Left kidney (tissue), 2 donors: ENCODE data around the gene PSTK. TPM values are rescaled to one million over a fixed set of nuclear protein-coding genes. Genes with fewer than 3 reads are reported as not detected.

Experiments used
- DNase-seq: peaks from one replicate; pipeline ENCODE4 v3.0.0-alpha.2; 2013
- polyA plus RNA-seq: library from polyadenylated mRNA; unstranded; fragments of 120-200 nt; gene quantifications from one replicate; pipeline ENCODE4 v1.2.1, GENCODE V29; 2013; ENCODE audit not compliant: insufficient read length

Gene PSTK
- polyA plus RNA-seq, 1 donor = 12.7 TPM

- DNase-seq = no peak
Observed at GRCh38 chr10:122992031-122992585, 11.9 kb downstream of the PSTK start.

GRCh38 chr10:122993797-122994336 lies 13.7 kb downstream of the PSTK start:
- DNase-seq = no peak

GRCh38 chr10:122995936-122996335 lies 15.7 kb downstream of the PSTK start:
- no peak for DNase-seq

GRCh38 chr10:122997864-122998263 lies 17.7 kb downstream of the PSTK start:
- no peak for DNase-seq

GRCh38 chr10:122998360-122998917 lies 18.2 kb downstream of the PSTK start:
- DNase-seq = no peak

- DNase-seq = no peak
Observed at GRCh38 chr10:122998934-122999333, 18.7 kb downstream of the PSTK start.

- DNase-seq = no peak
Observed at GRCh38 chr10:122999347-122999746, 19.1 kb downstream of the PSTK start.

GRCh38 chr10:123000155-123000554 lies 20.0 kb downstream of the PSTK start:
- DNase-seq = no peak

- DNase-seq = no peak
Observed at GRCh38 chr10:123001370-123001769, 21.2 kb downstream of the PSTK start.

- DNase-seq = no peak
Observed at GRCh38 chr10:123004298-123004697, 24.1 kb downstream of the PSTK start.

GRCh38 chr10:123007558-123008354 lies 27.6 kb downstream of the PSTK start:
- DNase-seq = no peak

- peak; percentile 97 for DNase-seq
Observed at GRCh38 chr10:123008355-123009104, 28.3 kb downstream of the PSTK start, which contains the start of the genes ACADSB and IKZF5. ACADSB (plus strand) TSS chr10:123009006; CDS start chr10:123009030, 24 bp downstream. IKZF5 (minus strand) TSS chr10:123008795; CDS start chr10:122998625, 10,170 bp downstream.

- DNase-seq = no peak
Observed at GRCh38 chr10:123009105-123009820, 29.1 kb downstream of the PSTK start.

GRCh38 chr10:123011987-123012386 lies 31.8 kb downstream of the PSTK start:
- DNase-seq = no peak

GRCh38 chr10:123013456-123014419 lies 33.5 kb downstream of the PSTK start:
- no peak for DNase-seq

- DNase-seq = no peak
Observed at GRCh38 chr10:123014772-123015171, 34.6 kb downstream of the PSTK start.

GRCh38 chr10:123016228-123016627 lies 36.0 kb downstream of the PSTK start:
- no peak for DNase-seq

- DNase-seq = no peak
Observed at GRCh38 chr10:123017421-123018165, 37.4 kb downstream of the PSTK start.

GRCh38 chr10:123018531-123018930 lies 38.3 kb downstream of the PSTK start:
- no peak for DNase-seq

GRCh38 chr10:123019264-123019663 lies 39.1 kb downstream of the PSTK start:
- DNase-seq = no peak
